ENCODE results near the gene ZFPL1. TPM values are rescaled to one million over a fixed set of nuclear protein-coding genes. Genes with fewer than 3 reads are reported as not detected.

Gene ZFPL1
- total and polyA plus RNA-seq, 10 of the 15 experiments (the other 5 are each of a cell fraction or from before 2014, with no cell fraction given), result 2.2 to 37.8 (median 27.0) TPM

- TF ChIP-seq BACH1 (IDR thresholded peaks at IDR 0.05; ENCODE audit: borderline replicate concordance) (no peak; the same call in 1 of the 2 replicates), NR2C1 (IDR thresholded peaks at IDR 0.05) (peak; percentile 75), RB1 (IDR thresholded peaks at IDR 0.05; ENCODE audit: borderline replicate concordance) (no peak), CHD4 (IDR thresholded peaks at IDR 0.05) (no peak), ZNF622 (IDR thresholded peaks at IDR 0.05) (no peak), SMARCA5 (IDR thresholded peaks at IDR 0.05) (0 out of 2 replicates have a peak, but pooled peaks have one; percentile 13), RUNX3 (IDR thresholded peaks at IDR 0.05; ENCODE audit: low read length) (peak; percentile 39; the same call in 1 of the 2 replicates), NKRF (conservative IDR thresholded peaks at IDR 0.05) (peak; percentile 47), ZBTB11 (CRISPR knock-in tag; IDR thresholded peaks at IDR 0.05) (no peak), SUPT20H (IDR thresholded peaks at IDR 0.05; ENCODE audit: borderline replicate concordance, control insufficient read depth, low read depth, low read length) (no peak), HDAC2 (IDR thresholded peaks at IDR 0.05) (no peak), PBX3 (IDR thresholded peaks at IDR 0.05; ENCODE audit: insufficient replicate concordance, low read depth, low read length) (no peak), CBX5 (IDR thresholded peaks at IDR 0.05; ENCODE audit: low read depth) (no peak), CEBPZ (IDR thresholded peaks at IDR 0.05; ENCODE audit: low read depth, low read length) (no peak), ZBED1 (IDR thresholded peaks at IDR 0.05; ENCODE audit: borderline replicate concordance) (no peak), NFXL1 (IDR thresholded peaks at IDR 0.05; ENCODE audit: borderline replicate concordance) (no peak), RAD21 (IDR thresholded peaks at IDR 0.05; ENCODE audit: insufficient read depth, low read depth, low read length) (no peak), DPF2 (IDR thresholded peaks at IDR 0.05) (no peak), NR2F1 (conservative IDR thresholded peaks at IDR 0.05) (no peak), MYB (IDR thresholded peaks at IDR 0.05; ENCODE audit: borderline replicate concordance, low read depth, low read length) (no peak), SRF (IDR thresholded peaks at IDR 0.05; ENCODE audit: low read depth in 2 of 2, low read length in 2 of 2) (peak; percentile 37 to 77; a peak in 1 of 4 replicates)
Measured at GRCh38 chr11:65121865-65122696, 38.1 kb downstream of the ZFPL1 start, which contains the start of the genes FAU and MRPL49 (continued).

All from GM12878 (cell line).